ENCODE data around the gene MUC21.

- TF ChIP-seq POLR2AphosphoS5 (IDR thresholded peaks at IDR 0.05; ENCODE audit: low read depth, low read length) (no peak), CTCF (IDR thresholded peaks at IDR 0.05) (no peak), REST (IDR thresholded peaks at IDR 0.05; ENCODE audit: insufficient read depth in 1 of 2, low read depth in 2 of 2, low read length in 1 of 2) (no peak)
Observed at GRCh38 chr6:30983439-30983838, at the start of gene MUC21.

Data from Panc1 (cell line).